WI38 (cell line): Measurements from ENCODE around the gene SCTR.

Source experiments
- H3K4me3 ChIP-seq: 2 replicates; pipeline ENCODE4 v1.5.1; 2011; ENCODE audit warnings: low read depth, mild to moderate bottlenecking, control low read depth, low read length
- TF ChIP-seq, protein P1 (sequence below): IDR thresholded peaks from 2 replicates; pipeline ENCODE4 v1.5.1; 2012; ENCODE audit warnings: low read depth, mild to moderate bottlenecking, control low read depth, low read length

Gene SCTR

GRCh38 chr2:119436993-119437772 is 87.1 kb downstream of the SCTR start:
- TF ChIP-seq, protein P1, sequence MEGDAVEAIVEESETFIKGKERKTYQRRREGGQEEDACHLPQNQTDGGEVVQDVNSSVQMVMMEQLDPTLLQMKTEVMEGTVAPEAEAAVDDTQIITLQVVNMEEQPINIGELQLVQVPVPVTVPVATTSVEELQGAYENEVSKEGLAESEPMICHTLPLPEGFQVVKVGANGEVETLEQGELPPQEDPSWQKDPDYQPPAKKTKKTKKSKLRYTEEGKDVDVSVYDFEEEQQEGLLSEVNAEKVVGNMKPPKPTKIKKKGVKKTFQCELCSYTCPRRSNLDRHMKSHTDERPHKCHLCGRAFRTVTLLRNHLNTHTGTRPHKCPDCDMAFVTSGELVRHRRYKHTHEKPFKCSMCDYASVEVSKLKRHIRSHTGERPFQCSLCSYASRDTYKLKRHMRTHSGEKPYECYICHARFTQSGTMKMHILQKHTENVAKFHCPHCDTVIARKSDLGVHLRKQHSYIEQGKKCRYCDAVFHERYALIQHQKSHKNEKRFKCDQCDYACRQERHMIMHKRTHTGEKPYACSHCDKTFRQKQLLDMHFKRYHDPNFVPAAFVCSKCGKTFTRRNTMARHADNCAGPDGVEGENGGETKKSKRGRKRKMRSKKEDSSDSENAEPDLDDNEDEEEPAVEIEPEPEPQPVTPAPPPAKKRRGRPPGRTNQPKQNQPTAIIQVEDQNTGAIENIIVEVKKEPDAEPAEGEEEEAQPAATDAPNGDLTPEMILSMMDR = no peak
- H3K4me3 ChIP-seq = no peak overlapping the region

- no peak overlapping the region for H3K4me3 ChIP-seq
- TF ChIP-seq, protein P1 = no peak
Observed at GRCh38 chr2:119435953-119436297, 88.4 kb downstream of the SCTR start.

DNA sequence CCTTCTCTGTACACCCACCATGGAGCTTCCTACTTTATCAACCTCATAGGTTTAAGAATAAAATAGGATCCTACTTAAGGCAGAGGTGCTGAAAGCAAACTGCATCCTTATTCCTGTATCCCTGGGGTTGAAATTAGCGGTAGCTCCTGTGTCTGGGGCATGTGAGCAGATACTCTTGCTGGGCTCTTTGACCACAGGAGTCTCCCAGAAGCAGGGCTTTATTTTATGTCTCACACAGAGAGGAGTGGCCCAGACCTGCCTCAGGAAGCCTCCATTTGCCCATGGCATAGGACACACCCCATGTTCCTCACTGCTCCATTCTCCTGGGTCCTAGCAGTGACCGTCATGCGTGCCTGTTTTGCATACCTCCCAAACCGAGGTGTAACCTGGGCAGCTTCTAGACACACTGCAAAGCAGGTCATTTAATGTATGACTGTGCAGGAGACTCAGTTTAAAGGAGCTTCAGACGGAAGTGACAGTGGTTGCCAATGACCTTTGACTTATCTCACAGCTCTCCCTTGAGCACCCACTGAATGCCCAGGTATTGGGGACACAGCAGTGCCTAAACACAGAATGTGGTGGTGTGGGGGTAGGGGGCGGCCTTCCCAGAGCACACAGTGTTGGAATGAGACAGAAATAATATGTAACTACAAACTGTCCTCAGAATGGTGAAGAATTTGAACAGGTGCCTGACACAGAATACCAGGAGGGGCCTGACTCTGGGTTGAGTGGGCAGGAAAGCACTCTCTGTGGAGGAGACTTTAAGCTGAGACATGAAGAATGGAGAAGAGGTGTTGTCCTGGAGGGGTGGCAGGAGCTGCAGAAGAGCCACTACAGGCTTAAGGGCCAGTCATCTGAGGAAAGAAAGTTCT is 89.0 kb downstream of the SCTR start:
- TF ChIP-seq, protein P1 = no peak
- H3K4me3 ChIP-seq = no peak overlapping the region

DNA sequence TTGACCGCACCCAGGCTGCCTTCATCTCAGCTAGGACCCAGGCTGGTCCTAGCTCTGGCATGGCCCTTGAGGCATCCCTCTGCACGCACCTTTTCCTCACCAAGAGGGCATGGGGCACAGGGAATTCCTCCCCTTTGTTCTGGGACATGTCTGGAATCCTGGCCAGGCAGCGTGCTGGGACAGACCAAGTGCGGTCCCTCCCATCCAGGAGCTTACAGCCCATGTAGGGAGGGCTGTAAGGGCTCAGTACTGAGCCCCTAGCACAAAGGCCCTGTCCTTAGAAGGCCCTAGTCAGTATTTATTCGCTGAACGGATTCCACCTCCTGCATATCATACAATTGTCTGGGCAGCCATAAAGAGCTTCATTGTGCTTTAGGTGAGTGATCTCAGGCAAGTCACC is 89.6 kb downstream of the SCTR start:
- TF ChIP-seq, protein P1 = no peak
- H3K4me3 ChIP-seq = no peak overlapping the region

DNA sequence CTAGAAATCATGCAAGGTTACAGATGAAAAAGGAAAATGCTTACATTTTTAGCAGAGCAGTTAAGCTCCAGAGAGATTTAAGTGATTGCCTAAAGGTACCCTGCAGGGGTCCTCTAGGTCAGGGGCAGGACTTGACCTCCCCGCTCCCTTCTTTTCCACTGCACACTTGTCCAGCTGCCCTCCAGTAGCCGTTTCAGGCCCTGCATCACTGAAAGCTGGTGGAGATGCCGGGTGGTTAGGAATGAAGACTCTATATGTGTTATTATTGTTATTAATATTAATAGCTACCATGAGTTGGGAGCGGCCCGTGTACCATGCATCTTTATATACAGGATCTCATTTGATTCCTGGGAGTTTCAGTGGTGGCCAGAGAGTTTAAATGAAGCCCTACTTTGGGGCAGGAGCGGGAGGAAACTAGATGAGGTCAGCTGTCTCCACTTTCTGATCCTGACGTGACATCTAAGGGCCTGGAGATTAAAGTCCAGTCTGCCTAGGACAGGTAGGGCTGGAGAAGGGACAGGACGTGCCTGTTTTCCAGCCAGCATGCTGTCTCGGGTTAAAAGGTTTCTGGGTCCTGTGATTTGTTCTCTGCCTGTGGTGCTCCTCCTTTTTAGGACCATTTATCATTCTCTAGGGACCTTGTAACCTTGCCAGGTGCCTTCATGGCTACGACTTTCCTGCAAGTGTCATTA is 90.5 kb downstream of the SCTR start:
- TF ChIP-seq, protein P1 = no peak
- no peak overlapping the region for H3K4me3 ChIP-seq

- TF ChIP-seq, protein P1 = no peak
- H3K4me3 ChIP-seq = no peak overlapping the region
Observed at GRCh38 chr2:119432851-119433522, 91.3 kb downstream of the SCTR start.
